PC-3 (cell line): ENCODE measurements around the gene FAM200B. TPM values are rescaled to one million over a fixed set of nuclear protein-coding genes. Genes with fewer than 3 reads are reported as not detected.

Source experiments
- ATAC-seq: fragments of 200-7000 bp; cut with Tn5 transposase; 2 replicates; pipeline ENCODE4 v1.9.1; 2020; ENCODE audit warnings: mild to moderate bottlenecking, moderate library complexity
- BruUV-seq: library from RNA; stranded (reverse); fragments of 400-500 nt; replicated peaks from 2 replicates; lab custom pipeline; 2021; lab: Mats Ljungman, UMichigan
- CTCF ChIA-PET: fragments of 300-600 bp; sonication (Branson Sonifier 250); formaldehyde crosslinking; loops from one replicate; lab custom pipeline; 2022; ENCODE audit warnings: antibody characterized with exemption; lab: Charles Lee
- POLR2A ChIA-PET: fragments of 300-600 bp; sonication (Branson Sonifier 250); formaldehyde crosslinking; loops from one replicate; lab custom pipeline; 2022; ENCODE audit warnings: antibody characterized with exemption; ENCODE audit not compliant: unreplicated experiment; lab: Charles Lee
- DNase-seq: peaks from one replicate; pipeline ENCODE4 v3.0.0-alpha.2; 2015
- H2AFZ ChIP-seq: fragments of 300-600 bp; sonication (generic); 2 replicates; pipeline ENCODE4 v1.6.0; 2016; ENCODE audit warnings: antibody characterized with exemption, low read length
- H3F3A ChIP-seq: fragments of 300-600 bp; sonication (generic); one replicate; pipeline ENCODE4 v1.6.0; 2017; ENCODE audit warnings: antibody characterized with exemption, low read length, control low read depth, mild to moderate bottlenecking; ENCODE audit not compliant: unreplicated experiment
- H3K27ac ChIP-seq: fragments of 300-600 bp; sonication (generic); 2 replicates; pipeline ENCODE4 v1.5.1; 2016; ENCODE audit warnings: mild to moderate bottlenecking, low read length
- H3K27me3 ChIP-seq: fragments of 300-600 bp; sonication (generic); 2 replicates; pipeline ENCODE4 v1.6.1; 2016; ENCODE audit warnings: low read length, mixed read lengths
- H3K36me3 ChIP-seq: fragments of 300-600 bp; sonication (generic); 2 replicates; pipeline ENCODE4 v1.6.1; 2016; ENCODE audit warnings: low read depth, mixed run types, low read length, mixed read lengths
- H3K4me1 ChIP-seq: fragments of 300-600 bp; sonication (generic); 2 replicates; pipeline ENCODE4 v1.5.1; 2016; ENCODE audit warnings: low read length; ENCODE audit not compliant: insufficient read depth
- H3K4me2 ChIP-seq: fragments of 300-600 bp; sonication (generic); 2 replicates; pipeline ENCODE4 v1.6.0; 2016; ENCODE audit warnings: low read length
- H3K4me3 ChIP-seq: fragments of 300-600 bp; sonication (generic); 2 replicates; pipeline ENCODE4 v1.5.1; 2016; ENCODE audit warnings: mild to moderate bottlenecking, low read length, mixed read lengths
- H3K79me2 ChIP-seq: fragments of 300-600 bp; sonication (generic); 2 replicates; pipeline ENCODE4 v1.6.1; 2017; ENCODE audit warnings: low read length, mixed read lengths
- H3K9ac ChIP-seq: fragments of 300-600 bp; sonication (generic); 2 replicates; pipeline ENCODE4 v1.6.0; 2016; ENCODE audit warnings: mild to moderate bottlenecking, low read length
- H3K9me2 ChIP-seq: fragments of 300-600 bp; sonication (generic); replicated peaks from 2 replicates; pipeline ENCODE4 v1.6.1; 2016; ENCODE audit warnings: mixed run types, low read length, mixed read lengths
- H3K9me3 ChIP-seq: fragments of 300-600 bp; sonication (generic); 2 replicates; pipeline ENCODE4 v1.6.1; 2016; ENCODE audit warnings: low read length, mixed read lengths
- H4K20me1 ChIP-seq: fragments of 300-600 bp; sonication (generic); 2 replicates; pipeline ENCODE4 v1.6.1; 2016; ENCODE audit warnings: low read length, mixed read lengths
- EZH2 ChIP-seq: fragments of 300-600 bp; sonication (generic); IDR thresholded peaks from one replicate; pipeline ENCODE4 v1.6.1; 2017; ENCODE audit warnings: antibody characterized with exemption, mild to moderate bottlenecking, low read length; ENCODE audit not compliant: unreplicated experiment
- EZH2phosphoT487 ChIP-seq: fragments of 300-600 bp; sonication (generic); IDR thresholded peaks from 2 replicates; pipeline ENCODE4 v1.6.1; 2018; ENCODE audit warnings: mild to moderate bottlenecking, antibody characterized with exemption, low read length, borderline replicate concordance
- intact Hi-C: fragments of 100-400 bp; cut with micrococcal nuclease; formaldehyde crosslinking; loops from 2 replicates; pipeline ENCODE4 v1.9.0; 2023
- total RNA-seq: library from RNA; depleted of rRNA; stranded (reverse); fragments of >200 nt; gene quantifications from 2 replicates; pipeline ENCODE4 v1.2.3, GENCODE V29; 2014
- TF ChIP-seq, protein P1 (sequence below): fragments of 300-600 bp; sonication (generic); conservative IDR thresholded peaks from 2 replicates; pipeline ENCODE4 v1.5.1; 2017; ENCODE audit warnings: antibody characterized with exemption, low read depth, mild to moderate bottlenecking, low read length

FAM200B gene
- total RNA-seq, 1 experiment from 2014 or later = 20.1 TPM

DNA sequence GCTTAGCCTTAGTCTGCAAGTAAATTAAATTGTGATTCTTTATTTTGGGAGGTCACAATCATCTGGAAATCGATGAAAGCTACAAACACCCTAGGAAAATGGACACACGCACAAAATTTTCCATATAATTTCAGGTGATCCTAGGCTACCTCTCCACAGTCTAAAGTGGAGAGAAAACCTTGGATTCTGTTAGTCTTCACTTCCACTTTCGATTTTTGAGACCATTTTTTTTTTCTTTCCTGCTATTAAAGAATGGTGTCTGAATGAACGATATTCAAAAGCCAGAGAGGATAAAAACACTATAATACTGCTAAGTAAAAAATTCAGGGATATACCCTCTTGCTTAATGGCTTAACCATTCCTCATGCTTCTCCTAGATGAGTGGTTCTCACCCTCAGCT lies 28.2 kb upstream of the FAM200B start:
- no peaks in the 10 kb centered on the region for H3K36me3 ChIP-seq
- H3K27me3 ChIP-seq = no peaks in the 10 kb centered on the region
- peaks cover 63% of the 10 kb centered on the region for H3K79me2 ChIP-seq
- H2AFZ ChIP-seq = peak overlapping the region; percentile 26; the same call in 1 of the 2 replicates
- ChIA-PET CTCF (no interaction called here), POLR2A (interaction anchor here (0.5 kb wide), 1 partner anchor 29 kb away, joined by 3 read pairs; no protein-coding TSS in a partner anchor)
- no peak overlapping the region for H3K27ac ChIP-seq
- no peaks in the 10 kb centered on the region for H3K9me2 ChIP-seq
- no peaks in the 10 kb centered on the region for H3K9me3 ChIP-seq
- no peaks in the 10 kb centered on the region for H3F3A ChIP-seq
- H3K9ac ChIP-seq = peak overlapping the region; percentile 80
- H3K4me2 ChIP-seq = peak overlapping the region; percentile 97
- peaks cover 33% of the 10 kb centered on the region for H3K4me1 ChIP-seq
- no peak for TF ChIP-seq EZH2phosphoT487
- TF ChIP-seq EZH2 = no peak
- TF ChIP-seq, protein P1, sequence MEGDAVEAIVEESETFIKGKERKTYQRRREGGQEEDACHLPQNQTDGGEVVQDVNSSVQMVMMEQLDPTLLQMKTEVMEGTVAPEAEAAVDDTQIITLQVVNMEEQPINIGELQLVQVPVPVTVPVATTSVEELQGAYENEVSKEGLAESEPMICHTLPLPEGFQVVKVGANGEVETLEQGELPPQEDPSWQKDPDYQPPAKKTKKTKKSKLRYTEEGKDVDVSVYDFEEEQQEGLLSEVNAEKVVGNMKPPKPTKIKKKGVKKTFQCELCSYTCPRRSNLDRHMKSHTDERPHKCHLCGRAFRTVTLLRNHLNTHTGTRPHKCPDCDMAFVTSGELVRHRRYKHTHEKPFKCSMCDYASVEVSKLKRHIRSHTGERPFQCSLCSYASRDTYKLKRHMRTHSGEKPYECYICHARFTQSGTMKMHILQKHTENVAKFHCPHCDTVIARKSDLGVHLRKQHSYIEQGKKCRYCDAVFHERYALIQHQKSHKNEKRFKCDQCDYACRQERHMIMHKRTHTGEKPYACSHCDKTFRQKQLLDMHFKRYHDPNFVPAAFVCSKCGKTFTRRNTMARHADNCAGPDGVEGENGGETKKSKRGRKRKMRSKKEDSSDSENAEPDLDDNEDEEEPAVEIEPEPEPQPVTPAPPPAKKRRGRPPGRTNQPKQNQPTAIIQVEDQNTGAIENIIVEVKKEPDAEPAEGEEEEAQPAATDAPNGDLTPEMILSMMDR = no peak
- intact Hi-C loops = no loop called here
- peak overlapping the region; percentile 79 for H3K4me3 ChIP-seq
- ATAC-seq (no peak), DNase-seq (no peak)
- no peaks in the 10 kb centered on the region for H4K20me1 ChIP-seq
- no TSS peak for BruUV-seq

DNA sequence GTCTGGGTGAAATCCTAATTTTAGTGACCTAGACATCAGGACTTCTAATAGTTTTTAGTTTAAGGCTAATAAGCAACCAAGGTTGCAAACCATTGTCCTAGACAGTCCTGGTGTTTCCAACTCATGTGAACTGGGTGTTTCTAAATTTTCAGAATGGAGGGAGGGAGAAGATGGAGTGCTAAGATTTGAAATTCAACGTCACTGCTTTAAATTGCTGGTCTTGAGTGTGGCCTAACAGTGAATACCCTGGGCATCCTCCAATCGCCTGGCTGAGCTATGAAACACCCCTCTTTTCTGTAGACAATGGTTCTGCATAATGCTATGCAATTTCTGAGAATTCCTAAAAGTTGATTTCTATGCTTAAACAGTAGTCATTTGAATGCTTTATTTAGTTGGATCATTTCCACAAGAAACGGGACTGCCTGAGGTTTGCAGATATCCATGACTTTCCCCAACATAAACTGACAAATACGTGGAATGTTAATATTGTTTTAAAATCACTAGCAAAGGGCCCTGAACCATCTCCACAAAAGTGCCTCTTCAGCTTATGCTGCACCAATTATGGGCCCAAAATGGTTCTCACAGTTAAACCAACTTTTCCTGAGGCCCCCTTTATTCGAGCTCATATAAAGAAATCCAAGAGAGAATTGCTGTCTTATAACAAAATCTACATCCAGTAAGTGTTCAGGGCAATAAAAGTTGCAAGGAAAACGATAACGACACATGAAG lies 27.6 kb upstream of the FAM200B start:
- TF ChIP-seq EZH2 (no peak), EZH2phosphoT487 (no peak)
- TF ChIP-seq, protein P1 = no peak
- no peaks in the 10 kb centered on the region for H4K20me1 ChIP-seq
- H2AFZ ChIP-seq = peak overlapping the region; percentile 33
- intact Hi-C loops = loop anchor here (1.0 kb wide), 1 partner anchor 27 kb away; the partner anchor contains the start of gene FAM200B
- no peaks in the 10 kb centered on the region for H3K9me2 ChIP-seq
- peak overlapping the region; percentile 79 for H3K4me3 ChIP-seq
- peak overlapping the region; percentile 80 for H3K9ac ChIP-seq
- peaks cover 33% of the 10 kb centered on the region for H3K4me1 ChIP-seq
- POLR2A ChIA-PET = interaction anchor here (0.5 to 1.1 kb wide), 2 partner anchors 28 to 64 kb away, joined by 3 to 23 read pairs; no protein-coding TSS in a partner anchor
- H3K9me3 ChIP-seq = no peaks in the 10 kb centered on the region
- no peaks in the 10 kb centered on the region for H3F3A ChIP-seq
- CTCF ChIA-PET = no interaction called here
- TSS peak; percentile 60 for BruUV-seq
- ATAC-seq = peak; percentile 37
- H3K4me2 ChIP-seq = peak overlapping the region; percentile 97
- peak; percentile 32 for DNase-seq
- no peaks in the 10 kb centered on the region for H3K36me3 ChIP-seq
- H3K27ac ChIP-seq = peak overlapping the region; percentile 20
- H3K27me3 ChIP-seq = no peaks in the 10 kb centered on the region
- H3K79me2 ChIP-seq = peaks cover 57% of the 10 kb centered on the region
